CD4-positive, alpha-beta T cell (primary cell): ENCODE results near the gene PRR3. TPM values are rescaled to one million over a fixed set of nuclear protein-coding genes. Genes with fewer than 3 reads are reported as not detected.
A peak's percentile ranks its signal among the peaks of the same experiment; 100 is the strongest.

ENCODE experiments used
- ATAC-seq: fragments of 200-7000 bp; cut with Tn5 transposase; one replicate; pipeline ENCODE4 v1.10.0; 2022; ENCODE audit warnings: mild to moderate bottlenecking; ENCODE audit not compliant: poor library complexity
- CTCF ChIA-PET: fragments of 350-600 bp; sonication (Branson Sonifier 250); formaldehyde crosslinking; loops from one replicate; lab custom pipeline; 2021; ENCODE audit warnings: antibody characterized with exemption, inconsistent platforms; lab: Charles Lee
- POLR2A ChIA-PET: fragments of 350-600 bp; sonication (Branson Sonifier 250); formaldehyde crosslinking; loops from one replicate; lab custom pipeline; 2021; ENCODE audit warnings: antibody characterized with exemption, inconsistent platforms; lab: Charles Lee
- DNase-seq, 14 experiments: peaks; one replicate each; pipeline ENCODE4 v3.0.0-alpha.2; 2013 to 2020; ENCODE audit warnings: mixed read lengths in 2 of 14
- H3K27ac ChIP-seq, 2 donors: one replicate each; pipeline versions ENCODE4 v1.5.1 to v1.7.0; 2013; ENCODE audit warnings: low read length in 2 of 2, low read depth in 1 of 2, mild to moderate bottlenecking in 1 of 2
- H3K27me3 ChIP-seq, 2 experiments: 1 replicate in 1 of 2; 2 replicates in 1 of 2; pipeline versions ENCODE4 v1.6.1 to v1.7.0; 2013; ENCODE audit warnings: low read length in 2 of 2, control low read depth in 1 of 2, mild to moderate bottlenecking in 1 of 2, moderate library complexity in 1 of 2; ENCODE audit not compliant: insufficient read depth in 2 of 2, control insufficient read depth in 1 of 2
- H3K36me3 ChIP-seq: one replicate; pipeline ENCODE4 v1.6.1; 2013; ENCODE audit warnings: low read length, control low read depth; ENCODE audit not compliant: insufficient read depth
- H3K4me1 ChIP-seq: one replicate; pipeline ENCODE4 v1.6.1; 2013; ENCODE audit warnings: low read length, control low read depth; ENCODE audit not compliant: insufficient read depth
- H3K4me3 ChIP-seq: one replicate; pipeline ENCODE4 v1.5.1; 2013; ENCODE audit warnings: mild to moderate bottlenecking, low read length, moderate library complexity
- H3K9me3 ChIP-seq, 2 experiments: 1 replicate in 1 of 2; 2 replicates in 1 of 2; pipeline versions ENCODE4 v1.6.1 to v1.7.0; 2013; ENCODE audit warnings: low read length in 2 of 2, mild to moderate bottlenecking in 2 of 2, control low read depth in 1 of 2, moderate library complexity in 1 of 2; ENCODE audit not compliant: control insufficient read depth in 1 of 2, insufficient read depth in 1 of 2
- H3K27ac Mint-ChIP-seq: one replicate; pipeline ENCODE4 v1.8.0; 2020; ENCODE audit warnings: mixed read lengths
- H3K27me3 Mint-ChIP-seq: one replicate; pipeline ENCODE4 v1.8.0; 2021; ENCODE audit warnings: mixed read lengths
- H3K36me3 Mint-ChIP-seq: one replicate; pipeline ENCODE4 v1.8.0; 2021; ENCODE audit warnings: low read depth, mixed read lengths
- H3K4me1 Mint-ChIP-seq: one replicate; pipeline ENCODE4 v1.8.0; 2021; ENCODE audit warnings: low read depth, mixed read lengths
- H3K4me3 Mint-ChIP-seq: one replicate; pipeline ENCODE4 v1.8.0; 2020; ENCODE audit warnings: mild to moderate bottlenecking, mixed read lengths
- H3K9me3 Mint-ChIP-seq: one replicate; pipeline ENCODE4 v1.8.0; 2020; ENCODE audit warnings: mixed read lengths
- CTCF ChIP-seq: fragments of 200-600 bp; IDR thresholded peaks from one replicate; pipeline ENCODE4 v1.8.0; 2022; ENCODE audit warnings: antibody characterized with exemption, mild to moderate bottlenecking
- intact Hi-C, 2 experiments: fragments of 100-400 bp; cut with DNase I in 1 of 2; cut with micrococcal nuclease in 1 of 2; formaldehyde crosslinking; loops; one replicate each; pipeline versions ENCODE4 v1.15.1 to v1.9.0; 2023 to 2025; cut with DNase I, micrococcal nuclease
- total RNA-seq, 174 experiments: library from RNA in 2 of 174; stranded (reverse) in 2 of 174; gene quantifications; one replicate each; pipeline ENCODE4 v1.2.3 and lab custom pipeline; 2021 to 2026

The PRR3 gene
- total RNA-seq, 2 experiments from 2014 or later = 10.3 to 13.2 TPM

- ATAC-seq = no peak
- peaks cover 27% of the 10 kb centered on the region for H3K36me3 ChIP-seq
- H3K36me3 Mint-ChIP-seq = peaks cover 60% of the 10 kb centered on the region
- H3K4me1 ChIP-seq = peaks cover 47% of the 10 kb centered on the region
- H3K9me3 ChIP-seq = no peaks in the 10 kb centered on the region
- intact Hi-C loops = loop anchor here in 1 of 2 experiments (5.0 to 10.0 kb wide), 3 partner anchors 149 to 1089 kb away; partner anchors contain the start of genes C6orf47, GPANK1, TRIM26 and TUBB
- DNase-seq = no peak
- H3K27ac ChIP-seq = no peak overlapping the region
- no peak for TF ChIP-seq CTCF
- ChIA-PET CTCF (interaction anchor here (1.3 kb wide), 1 partner anchor 28 kb away, joined by 4 read pairs; no protein-coding TSS in a partner anchor), POLR2A (interaction anchor here (0.6 to 0.9 kb wide), 2 partner anchors 25 to 31 kb away, joined by 4 read pairs; no protein-coding TSS in a partner anchor)
- peaks cover 62% of the 10 kb centered on the region for H3K4me1 Mint-ChIP-seq
- peak overlapping the region; percentile 100 for H3K4me3 Mint-ChIP-seq
- H3K4me3 ChIP-seq = no peak overlapping the region
- no peaks in the 10 kb centered on the region for H3K27me3 ChIP-seq
- H3K27me3 Mint-ChIP-seq = no peaks in the 10 kb centered on the region
- peak overlapping the region; percentile 98 for H3K27ac Mint-ChIP-seq
- H3K9me3 Mint-ChIP-seq = no peaks in the 10 kb centered on the region
Observed at GRCh38 chr6:30573113-30573512, 16.0 kb downstream of the PRR3 start.

GRCh38 chr6:30578051-30578450 is 21.0 kb downstream of the PRR3 start:
- DNase-seq = no peak
- H3K27me3 ChIP-seq = no peaks in the 10 kb centered on the region
- H3K27me3 Mint-ChIP-seq = no peaks in the 10 kb centered on the region
- no peak overlapping the region for H3K4me3 Mint-ChIP-seq
- H3K27ac ChIP-seq = no peak overlapping the region
- H3K4me3 ChIP-seq = no peak overlapping the region
- H3K4me1 ChIP-seq = peaks cover 22% of the 10 kb centered on the region
- no peaks in the 10 kb centered on the region for H3K9me3 Mint-ChIP-seq
- no peak for ATAC-seq
- H3K4me1 Mint-ChIP-seq = peaks cover 25% of the 10 kb centered on the region
- CTCF ChIA-PET = no interaction called here
- TF ChIP-seq CTCF = no peak
- POLR2A ChIA-PET = interaction anchor here (0.9 to 4.3 kb wide), 3 partner anchors 36 to 145 kb away, joined by 3 to 22 read pairs (median 6); partner anchors contain the start of genes MRPS18B and PPP1R10
- peaks cover 71% of the 10 kb centered on the region for H3K36me3 ChIP-seq
- H3K36me3 Mint-ChIP-seq = peaks cover 86% of the 10 kb centered on the region
- intact Hi-C loops = loop anchor here in 1 of 2 experiments (10.0 kb wide), 1 partner anchor 363 kb away; the partner anchor contains the start of gene TRIM26
- no peaks in the 10 kb centered on the region for H3K9me3 ChIP-seq
- H3K27ac Mint-ChIP-seq = peak overlapping the region; percentile 4

GRCh38 chr6:30583921-30584320 is 26.8 kb downstream of the PRR3 start:
- Mint-ChIP-seq H3K9me3 (no peaks in the 10 kb centered on the region), H3K4me1 (no peaks in the 10 kb centered on the region), H3K36me3 (peaks cover 95% of the 10 kb centered on the region), H3K4me3 (no peak overlapping the region), H3K27ac (no peak overlapping the region), H3K27me3 (no peaks in the 10 kb centered on the region)
- TF ChIP-seq CTCF = no peak
- CTCF ChIA-PET = interaction anchor here (1.7 kb wide), 1 partner anchor 14 kb away, joined by 4 read pairs; no protein-coding TSS in a partner anchor
- no peak overlapping the region for H3K27ac ChIP-seq
- no peaks in the 10 kb centered on the region for H3K9me3 ChIP-seq
- POLR2A ChIA-PET = no interaction called here
- H3K36me3 ChIP-seq = peaks cover 92% of the 10 kb centered on the region
- no peaks in the 10 kb centered on the region for H3K4me1 ChIP-seq
- no peaks in the 10 kb centered on the region for H3K27me3 ChIP-seq
- ATAC-seq (no peak), DNase-seq (no peak)
- no peak overlapping the region for H3K4me3 ChIP-seq
- intact Hi-C loops = no loop called here
